Measurements from ENCODE around the gene CTSH. TPM values are rescaled to one million over a fixed set of nuclear protein-coding genes. Genes with fewer than 3 reads are reported as not detected.

The CTSH gene
- total and polyA plus RNA-seq, 2 experiments from 2014 or later = 19.7 to 19.9 TPM

GRCh38 chr15:78921517-78921916 lies 23.3 kb downstream of the CTSH start:
- peaks cover 4% of the 10 kb centered on the region for H3K27me3 Mint-ChIP-seq (ENCODE audit: insufficient read depth, low read depth, poor library complexity)
- peaks cover 42% of the 10 kb centered on the region for H3K36me3 Mint-ChIP-seq (ENCODE audit: low read depth)

GRCh38 chr15:78917888-78918287 lies 27.0 kb downstream of the CTSH start:
- Mint-ChIP-seq H3K36me3 (ENCODE audit: low read depth) (peaks cover 41% of the 10 kb centered on the region), H3K4me3 (no peak overlapping the region), H3K27me3 (ENCODE audit: insufficient read depth, low read depth, poor library complexity) (peaks cover 4% of the 10 kb centered on the region), H3K4me1 (peaks cover 5% of the 10 kb centered on the region; the same call in 1 of the 3 replicates), H3K27ac (no peak overlapping the region), H3K9me3 (no peaks in the 10 kb centered on the region)
- H3K36me3 ChIP-seq (ENCODE audit: insufficient read depth) = peaks cover 11% of the 10 kb centered on the region; the same call in 1 of the 2 replicates
- DNase-seq (ENCODE audit: low spot score) (no peak), ATAC-seq (no peak)
- H2AFZ ChIP-seq = no peak overlapping the region
- H3K4me2 ChIP-seq = no peak overlapping the region
- H3K4me1 ChIP-seq (ENCODE audit: insufficient read depth) = no peaks in the 10 kb centered on the region
- no peaks in the 10 kb centered on the region for H3K27me3 ChIP-seq (ENCODE audit: insufficient read depth)
- 0 out of 2 replicates have a peak, but pooled peaks cover under 1% of the 10 kb centered on the region for H3K79me2 ChIP-seq (replicated peaks; ENCODE audit: insufficient read depth)
- H3K9me2 ChIP-seq (ENCODE audit: insufficient read depth) = no peaks in the 10 kb centered on the region
- peaks cover 8% of the 10 kb centered on the region; the same call in 1 of the 2 replicates for H4K20me1 ChIP-seq (replicated peaks; ENCODE audit: insufficient read depth)
- no peak overlapping the region for H3K4me3 ChIP-seq
- no peak overlapping the region for H3K27ac ChIP-seq (ENCODE audit: low read depth)
- H3F3A ChIP-seq (replicated peaks; ENCODE audit: low read depth) = no peaks in the 10 kb centered on the region
- no peak for TF ChIP-seq NANOG (IDR thresholded peaks at IDR 0.05; ENCODE audit: borderline replicate concordance)
- no peak for TF ChIP-seq STAT1 (IDR thresholded peaks at IDR 0.05; ENCODE audit: unreplicated experiment)
- TF ChIP-seq CREB1 (CRISPR knock-in tag; IDR thresholded peaks at IDR 0.05; ENCODE audit: low read depth) = no peak
- no peak for TF ChIP-seq ZNF331 (CRISPR knock-in tag; IDR thresholded peaks at IDR 0.05; ENCODE audit: low read depth)
- TF ChIP-seq CTCF (conservative IDR thresholded peaks at IDR 0.05; ENCODE audit: low read depth in 2 of 2) = no peak
- TF ChIP-seq EZH2 (IDR thresholded peaks at IDR 0.05; ENCODE audit: low read depth, unreplicated experiment) = no peak
- no peak for TF ChIP-seq EZH2phosphoT487 (IDR thresholded peaks at IDR 0.05; ENCODE audit: unreplicated experiment)
- no peak for TF ChIP-seq ZNF114 (CRISPR knock-in tag; IDR thresholded peaks at IDR 0.05)
- TF ChIP-seq REST (IDR thresholded peaks at IDR 0.05; ENCODE audit: unreplicated experiment) = no peak

More at GRCh38 chr15:78921517-78921916, 23.3 kb downstream of the CTSH start:
- no peak for ATAC-seq
- Histone ChIP-seq H4K20me1 (replicated peaks; ENCODE audit: insufficient read depth) (no peaks in the 10 kb centered on the region; the same call in 1 of the 2 replicates), H3K27ac (ENCODE audit: low read depth) (no peak overlapping the region), H3K4me3 (no peak overlapping the region), H3K27me3 (ENCODE audit: insufficient read depth) (no peaks in the 10 kb centered on the region), H3K79me2 (replicated peaks; ENCODE audit: insufficient read depth) (no peaks in the 10 kb centered on the region), H2AFZ (no peak overlapping the region), H3K36me3 (ENCODE audit: insufficient read depth) (peaks cover 11% of the 10 kb centered on the region; the same call in 1 of the 2 replicates), H3K9me2 (ENCODE audit: insufficient read depth) (no peaks in the 10 kb centered on the region), H3K4me2 (no peak overlapping the region), H3F3A (replicated peaks; ENCODE audit: low read depth) (no peaks in the 10 kb centered on the region), H3K4me1 (ENCODE audit: insufficient read depth) (no peaks in the 10 kb centered on the region)
- H3K4me3 Mint-ChIP-seq = no peak overlapping the region
- TF ChIP-seq CREB1 (CRISPR knock-in tag; IDR thresholded peaks at IDR 0.05; ENCODE audit: low read depth) (no peak), ETS1 (IDR thresholded peaks at IDR 0.05) (no peak)
- H3K27ac Mint-ChIP-seq = no peak overlapping the region
- DNase-seq (ENCODE audit: low spot score) = no peak
- peaks cover 2% of the 10 kb centered on the region; the same call in 1 of the 3 replicates for H3K4me1 Mint-ChIP-seq
- no peaks in the 10 kb centered on the region for H3K9me3 Mint-ChIP-seq
